ENCODE results near the gene ODF4. TPM values are rescaled to one million over a fixed set of nuclear protein-coding genes. Genes with fewer than 3 reads are reported as not detected.

ODF4 gene
- total and polyA plus RNA-seq, 4 donors: not detected

- no peak overlapping the region for H3K27ac ChIP-seq (ENCODE audit: low read depth in 1 of 2, low read length in 2 of 2)
- no peak for TF ChIP-seq TAF1 (conservative IDR thresholded peaks at IDR 0.05)
- TF ChIP-seq RXRA (IDR thresholded peaks at IDR 0.05): no peak
- no peak for TF ChIP-seq FOXA1 (IDR thresholded peaks at IDR 0.05)
- TF ChIP-seq, protein P1, sequence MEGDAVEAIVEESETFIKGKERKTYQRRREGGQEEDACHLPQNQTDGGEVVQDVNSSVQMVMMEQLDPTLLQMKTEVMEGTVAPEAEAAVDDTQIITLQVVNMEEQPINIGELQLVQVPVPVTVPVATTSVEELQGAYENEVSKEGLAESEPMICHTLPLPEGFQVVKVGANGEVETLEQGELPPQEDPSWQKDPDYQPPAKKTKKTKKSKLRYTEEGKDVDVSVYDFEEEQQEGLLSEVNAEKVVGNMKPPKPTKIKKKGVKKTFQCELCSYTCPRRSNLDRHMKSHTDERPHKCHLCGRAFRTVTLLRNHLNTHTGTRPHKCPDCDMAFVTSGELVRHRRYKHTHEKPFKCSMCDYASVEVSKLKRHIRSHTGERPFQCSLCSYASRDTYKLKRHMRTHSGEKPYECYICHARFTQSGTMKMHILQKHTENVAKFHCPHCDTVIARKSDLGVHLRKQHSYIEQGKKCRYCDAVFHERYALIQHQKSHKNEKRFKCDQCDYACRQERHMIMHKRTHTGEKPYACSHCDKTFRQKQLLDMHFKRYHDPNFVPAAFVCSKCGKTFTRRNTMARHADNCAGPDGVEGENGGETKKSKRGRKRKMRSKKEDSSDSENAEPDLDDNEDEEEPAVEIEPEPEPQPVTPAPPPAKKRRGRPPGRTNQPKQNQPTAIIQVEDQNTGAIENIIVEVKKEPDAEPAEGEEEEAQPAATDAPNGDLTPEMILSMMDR (IDR thresholded peaks at IDR 0.05; ENCODE audit: low read depth, low read length, missing input control): no peak
- no peak for TF ChIP-seq FOXA2 (IDR thresholded peaks at IDR 0.05)
- no peak for TF ChIP-seq JUND (IDR thresholded peaks at IDR 0.05)
- no peak for TF ChIP-seq ZBTB33 (IDR thresholded peaks at IDR 0.05)
- TF ChIP-seq RAD21 (IDR thresholded peaks at IDR 0.05): no peak
- TF ChIP-seq, protein P2, sequence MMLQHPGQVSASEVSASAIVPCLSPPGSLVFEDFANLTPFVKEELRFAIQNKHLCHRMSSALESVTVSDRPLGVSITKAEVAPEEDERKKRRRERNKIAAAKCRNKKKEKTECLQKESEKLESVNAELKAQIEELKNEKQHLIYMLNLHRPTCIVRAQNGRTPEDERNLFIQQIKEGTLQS (IDR thresholded peaks at IDR 0.05): no peak
- TF ChIP-seq, protein P3, sequence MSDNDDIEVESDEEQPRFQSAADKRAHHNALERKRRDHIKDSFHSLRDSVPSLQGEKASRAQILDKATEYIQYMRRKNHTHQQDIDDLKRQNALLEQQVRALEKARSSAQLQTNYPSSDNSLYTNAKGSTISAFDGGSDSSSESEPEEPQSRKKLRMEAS (IDR thresholded peaks at IDR 0.05): no peak
- no peak for TF ChIP-seq HNF4G (IDR thresholded peaks at IDR 0.05)
- TF ChIP-seq, protein P4, sequence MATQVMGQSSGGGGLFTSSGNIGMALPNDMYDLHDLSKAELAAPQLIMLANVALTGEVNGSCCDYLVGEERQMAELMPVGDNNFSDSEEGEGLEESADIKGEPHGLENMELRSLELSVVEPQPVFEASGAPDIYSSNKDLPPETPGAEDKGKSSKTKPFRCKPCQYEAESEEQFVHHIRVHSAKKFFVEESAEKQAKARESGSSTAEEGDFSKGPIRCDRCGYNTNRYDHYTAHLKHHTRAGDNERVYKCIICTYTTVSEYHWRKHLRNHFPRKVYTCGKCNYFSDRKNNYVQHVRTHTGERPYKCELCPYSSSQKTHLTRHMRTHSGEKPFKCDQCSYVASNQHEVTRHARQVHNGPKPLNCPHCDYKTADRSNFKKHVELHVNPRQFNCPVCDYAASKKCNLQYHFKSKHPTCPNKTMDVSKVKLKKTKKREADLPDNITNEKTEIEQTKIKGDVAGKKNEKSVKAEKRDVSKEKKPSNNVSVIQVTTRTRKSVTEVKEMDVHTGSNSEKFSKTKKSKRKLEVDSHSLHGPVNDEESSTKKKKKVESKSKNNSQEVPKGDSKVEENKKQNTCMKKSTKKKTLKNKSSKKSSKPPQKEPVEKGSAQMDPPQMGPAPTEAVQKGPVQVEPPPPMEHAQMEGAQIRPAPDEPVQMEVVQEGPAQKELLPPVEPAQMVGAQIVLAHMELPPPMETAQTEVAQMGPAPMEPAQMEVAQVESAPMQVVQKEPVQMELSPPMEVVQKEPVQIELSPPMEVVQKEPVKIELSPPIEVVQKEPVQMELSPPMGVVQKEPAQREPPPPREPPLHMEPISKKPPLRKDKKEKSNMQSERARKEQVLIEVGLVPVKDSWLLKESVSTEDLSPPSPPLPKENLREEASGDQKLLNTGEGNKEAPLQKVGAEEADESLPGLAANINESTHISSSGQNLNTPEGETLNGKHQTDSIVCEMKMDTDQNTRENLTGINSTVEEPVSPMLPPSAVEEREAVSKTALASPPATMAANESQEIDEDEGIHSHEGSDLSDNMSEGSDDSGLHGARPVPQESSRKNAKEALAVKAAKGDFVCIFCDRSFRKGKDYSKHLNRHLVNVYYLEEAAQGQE (IDR thresholded peaks at IDR 0.05): no peak
- no peak for TF ChIP-seq YY1 (IDR thresholded peaks at IDR 0.05)
- TF ChIP-seq NR2F2 (IDR thresholded peaks at IDR 0.05): no peak
- TF ChIP-seq GABPA (IDR thresholded peaks at IDR 0.05 in 1 of 2, conservative IDR thresholded peaks at IDR 0.05 in 1 of 2): no peak
- TF ChIP-seq EGR1 (IDR thresholded peaks at IDR 0.05; ENCODE audit: low read depth in 2 of 2): no peak
- TF ChIP-seq SP1 (IDR thresholded peaks at IDR 0.05): no peak
- no peak for TF ChIP-seq HNF4A (conservative IDR thresholded peaks at IDR 0.05)
- no peak overlapping the region for H3K4me3 ChIP-seq (ENCODE audit: low read depth in 1 of 3, low read length in 3 of 3)
- H3K4me1 ChIP-seq (ENCODE audit: control insufficient read depth in 4 of 4, insufficient read depth in 4 of 4, low read length in 3 of 4): peaks cover 0 to 8% (median 3%) of the 10 kb centered on the region in 4 donors
- DNase-seq (ENCODE audit: low spot score): no peak
- H3K9ac ChIP-seq (ENCODE audit: low read depth in 1 of 2, low read length in 2 of 2): no peak overlapping the region
- H3K36me3 ChIP-seq (ENCODE audit: control insufficient read depth in 4 of 4, insufficient read depth in 3 of 4, low read depth in 1 of 4, low read length in 3 of 4): no peaks in the 10 kb centered on the region
- no peaks in the 10 kb centered on the region for H3K9me3 ChIP-seq (ENCODE audit: control insufficient read depth in 4 of 4, low read length in 3 of 4)
- peaks cover 0 to 3% (median 1%) of the 10 kb centered on the region in 4 donors for H3K27me3 ChIP-seq (ENCODE audit: control insufficient read depth in 4 of 4, insufficient read depth in 4 of 4, low read length in 3 of 4)
- 19% methylated on average over 29 of the region's 29 CpGs for WGBS
Observed at GRCh38 chr17:8314797-8315763, 24.6 kb upstream of the ODF4 start.

All from liver (tissue), 9 donors.